Measurements from ENCODE around the gene CNTN6. TPM values are rescaled to one million over a fixed set of nuclear protein-coding genes. Genes with fewer than 3 reads are reported as not detected.
"Not testable (repeated sequence)": the region's sequence is repeated elsewhere in the genome, so short reads cannot be mapped to it uniquely, and the experiment has no call there.

Gene CNTN6
- polyA plus RNA-seq, 5 donors = 6.6 to 9.5 (median 7.4) TPM

GRCh38 chr3:1275495-1275894 is 182.7 kb downstream of the CNTN6 start:
- DNase-seq = no peak

DNA sequence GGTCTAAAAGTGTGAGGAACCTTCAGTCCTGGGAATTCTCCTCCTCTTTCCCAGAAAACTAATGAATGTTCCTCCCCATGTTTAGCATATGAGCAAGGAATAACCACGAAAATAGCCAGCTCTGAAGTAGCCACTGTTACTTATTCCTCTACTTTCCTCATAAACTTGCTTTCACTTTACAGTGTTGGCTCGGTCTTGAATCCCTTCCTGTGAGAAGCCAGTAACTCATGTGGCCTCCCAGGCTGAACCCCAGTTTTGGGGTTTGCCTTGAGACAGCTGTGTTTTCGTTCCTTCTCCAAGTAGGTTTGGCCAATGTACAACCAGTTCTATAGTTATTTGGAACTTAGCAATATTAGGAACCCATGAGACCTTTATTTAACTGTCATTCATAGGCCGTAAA is 195.0 kb downstream of the CNTN6 start:
- no peak for DNase-seq

DNA sequence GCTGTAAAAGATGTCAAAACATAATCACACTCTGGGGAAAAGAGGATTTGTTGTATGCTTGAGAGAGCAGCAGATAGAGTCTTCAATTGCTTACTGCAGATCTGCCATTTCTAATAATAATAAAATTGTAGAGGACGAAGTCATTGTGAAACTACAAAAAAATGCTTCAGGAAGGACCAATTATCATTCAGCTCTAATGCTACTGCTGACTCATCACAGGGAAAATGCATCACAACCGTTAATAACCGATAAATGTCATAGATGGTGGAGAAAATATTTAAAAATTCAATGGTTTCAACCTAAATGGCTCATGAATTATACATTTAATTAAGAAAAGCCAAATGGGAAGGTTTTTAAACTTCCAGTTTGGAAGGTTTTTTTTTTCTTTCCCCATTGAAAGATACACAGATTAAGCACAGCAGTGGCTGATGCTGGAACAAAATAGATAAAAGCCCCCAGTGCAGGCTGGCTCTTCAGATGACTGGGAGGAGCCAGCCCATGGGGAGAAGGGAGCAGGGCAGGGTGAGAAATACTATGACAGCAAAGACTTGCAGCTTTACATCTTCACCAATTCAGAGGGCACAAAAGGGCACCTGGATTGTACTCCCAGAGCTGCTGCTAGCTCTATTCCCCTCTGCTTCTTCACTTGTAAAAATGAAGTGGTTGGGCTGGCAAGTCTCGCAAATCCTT is 196.1 kb downstream of the CNTN6 start:
- DNase-seq = no peak

- no peak for DNase-seq
Measured at GRCh38 chr3:1292571-1293071, 199.8 kb downstream of the CNTN6 start.

DNA sequence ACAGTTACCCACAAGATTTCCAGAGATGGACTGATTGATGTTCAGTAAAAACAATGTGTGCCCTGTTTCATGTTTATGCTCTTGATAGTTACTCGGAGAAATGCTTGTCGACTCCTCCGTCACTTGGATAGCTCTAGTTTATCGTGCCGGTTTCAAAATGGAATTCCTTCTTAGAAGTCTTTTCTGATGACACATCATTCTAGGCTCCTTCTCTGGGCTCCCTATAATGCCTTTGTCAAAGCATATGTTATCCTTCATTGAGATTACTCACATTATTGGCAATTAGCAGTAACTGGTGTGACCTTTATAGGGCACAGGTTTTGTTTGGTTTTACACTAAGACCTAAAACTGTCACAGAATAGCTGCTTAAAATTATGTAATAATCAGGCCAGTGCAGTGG is 201.8 kb downstream of the CNTN6 start:
- DNase-seq = no peak

DNA sequence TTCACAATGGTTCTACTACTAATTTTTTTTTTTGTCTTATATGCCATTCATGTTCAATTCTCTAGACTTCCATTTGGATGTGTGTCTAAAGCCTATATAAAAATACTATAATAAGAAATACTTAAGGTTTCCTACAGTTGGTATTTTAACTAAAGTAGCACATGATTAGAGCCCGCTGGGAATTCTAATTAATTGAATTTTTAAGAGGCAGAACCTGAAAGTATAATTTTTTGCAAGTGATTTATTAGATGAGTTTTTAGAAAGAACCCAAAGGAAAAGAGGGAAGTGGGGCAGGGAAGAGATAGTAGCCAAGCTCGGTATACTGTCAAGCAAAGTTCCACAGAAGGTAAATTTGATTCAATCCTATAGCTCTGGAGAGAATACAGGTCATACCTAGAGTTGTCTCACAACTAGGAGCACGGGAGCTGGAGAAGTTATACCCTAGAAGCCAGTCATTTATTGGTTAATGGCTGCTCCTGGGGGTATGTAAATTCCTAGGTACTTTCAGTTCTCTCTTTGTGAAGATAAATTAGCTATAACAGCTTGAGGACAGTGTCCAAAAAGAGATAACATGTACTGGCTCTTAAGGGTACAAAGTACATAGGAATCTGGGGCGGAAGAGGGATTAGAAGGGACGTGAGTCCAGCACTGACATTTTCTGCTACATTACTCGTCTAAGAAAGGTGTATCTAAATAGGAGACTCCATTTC is 225.6 kb downstream of the CNTN6 start:
- DNase-seq = no peak

DNA sequence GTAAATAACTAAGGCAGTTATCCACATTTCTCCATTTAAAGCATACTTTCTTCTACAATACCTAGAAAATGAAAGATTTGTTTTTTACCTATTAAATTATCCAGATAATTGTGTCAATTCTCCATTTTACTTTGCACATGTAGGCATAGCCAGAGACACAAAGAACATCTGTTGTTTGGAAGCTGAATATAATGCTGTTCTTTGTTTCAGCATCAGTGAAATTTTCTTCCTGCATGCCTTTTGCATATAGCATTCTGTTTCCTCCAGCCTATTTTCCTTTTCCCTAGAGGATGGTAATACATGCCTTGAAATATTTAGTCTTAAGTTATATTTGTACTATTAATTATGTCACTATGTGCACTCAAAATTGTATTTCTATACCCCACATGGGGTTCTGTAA is 233.7 kb downstream of the CNTN6 start:
- no peak for DNase-seq

DNA sequence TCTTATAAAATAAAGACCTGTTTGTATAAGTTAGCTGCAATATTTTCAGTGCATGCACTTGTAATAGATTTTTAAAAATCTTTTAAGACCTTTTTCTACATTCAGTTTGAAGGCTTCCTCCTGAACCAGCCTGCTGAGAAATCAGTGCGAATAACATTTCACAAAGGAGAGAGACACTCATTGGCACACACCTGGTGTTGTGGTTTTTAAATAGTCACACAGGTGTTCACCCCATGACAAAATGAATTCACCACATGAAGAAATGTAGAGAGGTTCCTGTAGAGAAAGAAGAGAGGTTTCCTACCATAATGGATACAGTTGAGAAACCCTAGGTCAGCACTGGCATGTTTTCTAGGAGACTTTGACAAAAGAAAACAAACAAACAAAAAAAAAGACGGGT is 237.3 kb downstream of the CNTN6 start:
- no peak for DNase-seq

DNA sequence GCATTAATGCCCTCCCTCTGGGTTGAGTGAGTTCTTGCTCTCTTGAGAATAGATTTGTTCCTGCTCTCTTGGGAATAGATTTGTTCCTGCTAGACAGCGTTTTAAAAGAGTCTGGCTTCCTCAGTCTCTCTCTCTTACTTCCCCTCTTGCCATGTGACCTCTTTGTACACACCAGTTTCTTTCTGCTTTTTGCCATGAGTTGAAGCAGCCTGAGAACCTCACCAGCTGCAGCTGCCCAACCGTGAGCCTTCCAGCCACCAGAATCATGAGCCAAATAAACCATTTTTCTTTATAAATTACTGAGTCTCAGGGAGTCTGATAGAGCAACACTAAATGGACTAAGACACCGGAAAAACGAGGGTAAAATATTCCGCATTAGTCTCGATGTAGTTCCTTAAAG is 253.6 kb downstream of the CNTN6 start:
- no peak for DNase-seq

DNA sequence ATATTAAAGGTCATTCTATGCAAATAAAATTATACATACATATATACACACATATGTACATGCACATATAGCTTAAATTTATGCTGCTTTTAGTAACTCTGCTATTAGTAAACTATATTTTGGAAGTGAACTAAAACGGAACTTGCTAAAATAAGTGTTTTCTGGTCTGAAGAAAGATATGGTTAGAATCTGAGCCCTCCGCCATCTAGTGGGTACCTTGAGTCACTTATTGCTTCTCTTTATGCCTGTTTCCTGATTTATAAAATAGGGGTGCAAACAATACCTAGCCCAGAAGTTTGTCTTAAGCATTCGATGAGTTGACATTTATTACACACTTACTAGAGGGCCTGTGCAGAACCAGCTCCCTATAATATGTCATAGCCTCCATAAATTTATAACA is 255.7 kb downstream of the CNTN6 start:
- DNase-seq = no peak

DNA sequence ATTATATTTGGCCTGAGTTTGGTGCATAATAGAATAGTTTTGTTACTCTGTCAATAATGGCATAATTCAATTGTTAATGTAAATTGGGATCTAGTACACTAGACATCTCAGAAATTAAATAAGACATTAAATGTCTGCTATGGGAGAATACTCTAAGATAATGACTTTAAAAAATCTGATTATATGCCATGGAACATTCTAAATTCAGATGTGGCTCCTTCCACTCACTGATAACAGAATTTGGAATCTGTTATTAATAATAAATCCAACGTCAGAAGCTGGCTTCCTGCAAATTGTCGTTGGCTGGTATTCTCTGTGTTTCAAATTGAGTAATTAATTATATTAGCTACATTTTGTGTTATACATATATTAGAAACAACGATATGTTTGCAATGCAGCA is 258.1 kb downstream of the CNTN6 start:
- no peak for DNase-seq

GRCh38 chr3:1355691-1356090 is 262.9 kb downstream of the CNTN6 start:
- DNase-seq = no peak

- DNase-seq = no peak
Measured at GRCh38 chr3:1356101-1356500, 263.3 kb downstream of the CNTN6 start.

DNA sequence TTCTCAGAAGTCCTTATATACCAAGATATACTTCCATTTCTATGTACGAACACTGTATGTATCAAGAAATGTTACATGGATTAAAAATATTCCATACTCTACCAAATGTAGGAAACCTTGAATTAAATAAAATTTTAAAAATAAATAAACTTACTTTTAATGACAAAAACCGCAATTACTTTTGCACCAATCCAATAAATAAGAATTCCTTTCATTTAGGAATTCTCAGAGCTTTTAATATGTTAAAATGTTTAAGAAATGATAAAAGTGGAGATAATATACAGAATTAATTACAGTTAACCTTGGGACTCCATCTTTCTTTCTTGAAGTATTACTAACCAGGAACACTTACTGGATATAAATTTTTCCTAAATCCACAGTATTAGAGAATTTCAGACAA is 272.7 kb downstream of the CNTN6 start:
- no peak for DNase-seq

GRCh38 chr3:1374471-1374870 is 281.6 kb downstream of the CNTN6 start:
- DNase-seq = no peak

- no peak for DNase-seq
Measured at GRCh38 chr3:1375145-1375544, 282.3 kb downstream of the CNTN6 start.

GRCh38 chr3:1380926-1381646 is 288.3 kb downstream of the CNTN6 start:
- DNase-seq = no peak

DNA sequence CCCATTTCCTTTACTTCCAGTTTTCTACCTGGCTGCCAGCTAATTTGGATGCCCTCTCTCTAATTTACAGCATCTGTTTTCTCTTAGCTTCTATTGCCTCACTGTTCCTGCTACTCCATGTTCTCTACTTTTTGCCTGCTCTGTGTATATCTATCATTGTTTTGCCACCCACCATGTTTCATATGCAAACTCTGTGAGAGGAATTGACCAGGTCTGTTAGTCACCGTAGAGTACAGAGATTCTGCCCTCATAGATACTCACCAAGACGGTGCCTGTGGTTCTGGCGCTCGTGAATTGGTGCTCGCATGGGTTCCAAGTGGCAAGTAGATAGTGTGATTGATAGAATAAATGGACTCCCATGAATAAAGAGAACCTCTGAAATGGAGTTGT is 288.8 kb downstream of the CNTN6 start:
- DNase-seq = no peak

- DNase-seq = not testable (repeated sequence)
Measured at GRCh38 chr3:1387396-1387905, 294.6 kb downstream of the CNTN6 start.

DNA sequence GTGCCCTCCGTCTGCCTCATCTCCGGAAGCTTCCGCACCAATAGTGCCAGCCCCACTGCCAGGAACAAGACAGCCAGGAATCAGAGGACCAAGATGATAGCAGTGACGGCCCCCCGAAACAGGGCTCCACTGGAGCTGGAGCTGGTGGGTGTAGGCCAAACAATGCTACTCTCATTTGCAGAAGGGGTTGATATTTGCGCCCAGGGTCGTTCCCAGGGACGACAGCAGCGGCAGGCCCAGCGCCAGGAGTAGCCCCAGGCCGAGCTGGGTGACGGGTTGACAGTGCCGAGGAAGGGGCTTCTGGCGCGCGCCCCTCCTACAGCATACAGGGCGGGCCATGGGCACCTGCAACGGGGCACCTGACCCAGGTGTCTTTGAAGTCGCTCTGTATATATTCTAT is 301.4 kb downstream of the CNTN6 start:
- DNase-seq = no peak

GRCh38 chr3:1400571-1400970 is 307.7 kb downstream of the CNTN6 start:
- DNase-seq = no peak

DNA sequence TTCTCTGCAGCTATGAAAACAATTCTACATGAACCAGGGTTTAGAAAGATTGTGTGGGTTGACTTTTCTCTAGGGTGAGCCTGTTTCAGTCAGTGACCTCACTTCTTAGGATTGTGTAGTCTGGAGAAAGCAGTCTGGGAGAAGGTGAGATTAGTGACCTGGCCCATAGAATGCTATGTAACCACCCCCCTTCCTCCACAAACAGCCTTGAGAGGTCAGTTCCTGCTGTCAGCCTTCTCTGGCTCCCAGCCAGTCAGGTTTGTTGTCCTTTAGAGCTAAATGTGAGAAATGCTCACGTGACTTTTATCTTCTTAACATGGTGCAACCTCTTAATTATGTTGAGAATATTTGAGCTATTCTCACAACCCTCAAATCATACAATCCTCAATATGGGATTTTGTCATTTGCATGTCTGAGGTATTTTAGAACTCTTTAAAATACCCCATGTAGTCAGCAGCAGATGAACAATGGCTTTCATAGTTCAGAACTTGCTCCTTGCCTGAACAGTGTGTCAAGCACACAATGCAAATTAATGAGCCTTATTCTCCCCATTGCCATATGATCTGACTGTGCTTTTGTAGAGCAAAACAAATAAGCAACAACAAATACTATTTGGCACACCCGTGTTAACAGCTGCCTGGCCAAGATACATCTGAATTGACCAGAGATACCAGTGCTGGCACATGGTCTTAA is 311.6 kb downstream of the CNTN6 start:
- peak in 1 of 2 donors; percentile 6 for DNase-seq
